GM21576 (cell line): ENCODE data around the gene UBAC1.
"Not testable (repeated sequence)": the region's sequence is repeated elsewhere in the genome, so short reads cannot be mapped to it uniquely, and the experiment has no call there.

ENCODE experiments used
- ATAC-seq: cut with Tn5 transposase; IDR thresholded peaks from one replicate; pipeline ENCODE4 v1.9.1; 2021; ENCODE audit warnings: mild to moderate bottlenecking, moderate library complexity; ENCODE audit not compliant: unreplicated experiment

The UBAC1 gene

GRCh38 chr9:135923508-135923907, 37.7 kb downstream of the UBAC1 start:
- no peak for ATAC-seq

- ATAC-seq, result no peak
Measured at GRCh38 chr9:135921749-135922310, 39.3 kb downstream of the UBAC1 start.

DNA sequence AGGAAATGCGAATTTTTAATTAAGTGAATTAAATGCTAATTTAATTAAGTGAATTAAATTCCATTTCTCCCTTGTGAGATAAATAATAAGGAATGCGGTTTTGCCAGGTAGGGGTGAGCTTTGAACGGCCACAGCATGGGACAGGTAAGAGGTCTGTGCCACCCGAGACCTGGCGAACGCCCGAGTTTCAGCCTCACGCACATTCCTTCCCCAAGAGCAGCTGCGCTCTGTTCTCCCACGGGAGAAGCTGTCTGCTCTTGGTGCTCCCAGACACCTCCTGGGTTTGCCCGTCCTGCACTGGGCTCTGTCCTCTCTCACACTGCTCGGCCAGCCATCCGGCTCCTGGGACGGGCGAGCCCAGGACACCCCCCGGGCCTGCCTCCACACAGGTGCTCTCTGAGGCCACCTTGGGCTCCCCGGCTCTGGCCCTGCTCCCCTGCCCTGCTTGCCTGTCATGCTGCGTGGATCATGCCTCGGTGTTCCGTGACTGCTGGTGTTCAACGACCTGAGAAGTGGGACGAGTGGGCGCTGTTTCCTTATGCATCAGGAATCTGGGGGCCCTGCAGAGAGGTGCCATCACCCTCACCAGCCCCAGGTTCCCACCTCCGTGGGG, 40.1 kb downstream of the UBAC1 start:
- no peak for ATAC-seq

DNA sequence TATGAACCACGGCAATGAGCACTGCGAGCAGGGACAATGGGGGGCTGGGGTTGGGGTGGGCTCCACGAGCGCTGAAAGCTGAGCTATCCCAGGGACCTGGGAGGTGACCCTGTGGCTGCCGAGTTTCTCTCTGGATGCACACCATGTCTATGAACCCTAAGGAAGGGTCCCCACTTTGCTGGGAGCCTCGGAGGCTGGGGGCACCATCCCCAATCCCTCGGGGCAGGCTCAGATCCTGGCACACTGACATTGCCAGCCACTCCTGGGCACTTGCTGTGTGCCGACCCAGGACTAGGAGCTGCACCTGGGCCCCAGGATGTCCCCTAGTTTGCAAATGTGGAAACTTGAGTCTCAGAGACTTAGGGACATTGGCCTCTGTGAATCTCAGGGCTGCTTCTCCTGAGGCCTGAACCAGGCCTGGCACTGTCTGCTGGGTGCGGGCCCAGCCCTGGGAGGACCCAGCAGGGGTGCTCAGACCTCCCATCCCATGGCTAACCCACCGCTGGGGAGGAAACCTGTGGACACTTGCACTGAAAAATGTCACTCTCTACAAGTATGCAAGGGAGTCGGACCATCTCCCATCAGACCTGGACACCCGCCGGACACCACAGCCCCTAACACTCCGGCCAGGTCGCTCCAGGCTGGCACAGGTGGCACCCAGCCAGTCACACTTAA, 40.8 kb downstream of the UBAC1 start:
- ATAC-seq, result no peak

- ATAC-seq, result no peak
Measured at GRCh38 chr9:135919318-135919890, 41.8 kb downstream of the UBAC1 start.

DNA sequence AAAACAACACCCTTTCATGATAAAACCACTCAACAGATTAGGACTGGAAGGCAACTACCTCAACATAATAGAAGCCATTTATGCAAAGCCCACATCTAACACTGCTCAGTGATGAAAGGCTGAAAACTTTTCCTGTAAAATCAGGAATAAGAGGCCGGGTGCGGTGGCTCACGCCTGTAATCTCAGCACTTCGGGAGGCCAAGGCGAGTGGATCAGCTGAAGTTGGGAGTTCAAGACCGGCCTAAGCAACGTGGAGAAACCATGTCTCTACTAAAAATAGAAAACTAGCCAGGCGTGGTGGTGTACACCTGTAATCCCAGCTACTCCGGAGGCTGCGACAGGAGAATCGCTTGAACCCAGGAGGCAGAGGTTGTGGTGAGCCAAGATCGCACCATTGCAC, 44.9 kb downstream of the UBAC1 start:
- ATAC-seq, result not testable (repeated sequence)

DNA sequence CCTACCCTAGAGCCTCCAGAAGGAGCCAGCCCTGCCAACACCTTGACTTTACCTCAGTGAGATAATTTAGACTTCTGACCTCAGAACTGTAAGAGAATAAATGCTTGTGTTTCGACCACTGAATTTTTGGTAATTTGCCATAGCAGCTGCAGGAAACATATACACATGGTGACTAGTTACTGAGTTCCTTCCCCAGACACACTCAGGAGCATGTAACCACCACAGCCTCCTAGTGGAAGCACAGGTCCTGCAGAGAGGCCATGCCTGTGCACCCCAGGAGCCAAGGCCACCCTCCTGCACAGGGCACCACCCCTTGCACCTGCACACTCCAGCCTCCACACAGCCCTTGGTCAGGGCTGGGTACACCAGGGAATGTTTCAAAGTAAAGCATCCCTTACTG, 46.3 kb downstream of the UBAC1 start:
- ATAC-seq, result no peak

GRCh38 chr9:135911233-135911632, 49.9 kb downstream of the UBAC1 start:
- ATAC-seq, result not testable (repeated sequence)

GRCh38 chr9:135910757-135911156, 50.4 kb downstream of the UBAC1 start:
- ATAC-seq, result no peak

DNA sequence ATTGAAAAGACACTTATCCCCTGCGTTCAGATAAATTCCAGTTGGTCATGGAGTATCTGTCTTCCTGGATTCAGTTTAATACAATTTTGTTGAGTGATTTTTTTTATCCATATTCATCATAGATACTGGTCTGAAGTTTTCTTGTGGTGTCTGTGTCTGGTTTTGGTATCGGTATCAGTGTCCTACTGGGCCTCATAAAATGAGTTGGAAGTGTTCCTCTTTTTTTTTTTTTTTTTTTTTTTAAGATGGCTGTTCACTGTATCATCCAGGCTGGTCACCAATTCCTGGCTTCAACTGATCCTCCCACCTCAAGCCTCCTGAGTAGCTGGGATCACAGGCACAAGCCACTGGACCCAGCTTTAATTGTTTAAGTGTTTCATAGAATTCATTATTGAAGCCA, 51.0 kb downstream of the UBAC1 start:
- ATAC-seq, result no peak

GRCh38 chr9:135909371-135909770, 51.8 kb downstream of the UBAC1 start:
- no peak for ATAC-seq

GRCh38 chr9:135908754-135909204, 52.4 kb downstream of the UBAC1 start:
- no peak for ATAC-seq

DNA sequence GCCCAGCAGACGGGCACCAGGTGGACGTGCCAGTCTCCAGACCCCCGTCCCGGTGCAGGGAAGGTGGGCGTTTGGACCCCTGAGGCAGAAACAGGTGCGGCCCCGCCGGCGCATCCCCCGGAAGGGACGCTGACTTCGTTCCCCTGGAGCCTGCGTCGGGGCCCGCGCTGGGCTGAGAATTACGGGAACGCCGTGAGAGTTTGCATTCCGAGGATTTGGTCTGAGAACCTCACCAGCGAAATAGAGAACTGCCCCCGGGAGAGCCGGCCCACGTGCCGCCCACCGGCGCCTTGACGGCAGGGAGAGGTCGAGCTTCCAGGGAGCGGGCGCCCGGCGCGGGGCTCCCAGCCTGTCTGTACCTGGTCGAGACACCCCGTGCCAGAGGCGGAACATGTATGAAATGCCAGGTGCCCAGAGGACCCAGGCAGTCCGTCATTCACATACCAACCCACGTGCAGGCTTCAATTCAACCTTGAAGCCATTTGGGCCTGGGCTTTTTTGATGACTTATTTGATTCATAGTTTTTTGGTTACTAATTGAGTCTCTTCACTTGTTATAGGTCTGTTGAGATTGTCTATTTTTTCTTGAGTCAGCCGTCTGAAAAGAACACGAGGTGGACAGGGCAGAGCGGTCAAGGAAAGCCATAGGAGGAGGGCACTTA, 53.0 kb downstream of the UBAC1 start:
- ATAC-seq, result no peak

DNA sequence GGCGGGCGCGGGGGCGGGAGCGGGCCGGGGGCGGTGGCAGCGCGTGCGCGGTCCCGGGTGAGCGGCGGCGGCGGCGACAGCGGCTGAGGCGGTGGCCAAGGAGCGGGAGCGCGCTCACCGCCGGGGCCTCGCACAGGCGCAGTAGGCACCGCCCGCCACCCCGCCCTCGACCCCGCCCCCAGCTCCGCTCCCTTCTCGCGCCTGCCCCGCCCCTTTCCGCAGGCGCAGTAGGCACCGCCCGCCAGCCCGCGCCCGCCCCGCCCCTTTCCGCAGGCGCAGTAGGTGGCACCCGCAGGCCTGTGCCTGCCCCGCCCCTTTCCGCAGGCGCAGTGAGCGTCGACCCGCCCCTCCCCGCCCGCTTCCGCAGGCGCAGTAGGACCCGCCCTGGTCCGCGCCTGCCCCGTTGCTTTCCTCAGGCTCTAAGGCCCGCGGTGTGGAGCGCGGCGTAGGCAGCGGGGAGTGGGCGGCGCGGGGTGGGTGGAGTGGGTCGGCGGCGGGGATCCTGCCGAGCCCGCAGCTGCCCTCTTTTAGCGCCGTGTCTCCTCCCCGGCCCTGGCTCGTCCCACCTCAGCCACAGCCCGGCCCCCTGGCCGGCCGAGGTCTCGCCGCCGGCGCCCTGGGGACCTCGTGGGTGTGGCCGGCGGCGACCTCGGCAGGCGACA, 53.6 kb downstream of the UBAC1 start, which contains the start of gene CAMSAP1:
TSS of gene CAMSAP1 (minus strand) at position 116 of the 662 bp plus-strand sequence. CDS start 387 bp downstream, outside the sequence.
- peak; percentile 72 for ATAC-seq

DNA sequence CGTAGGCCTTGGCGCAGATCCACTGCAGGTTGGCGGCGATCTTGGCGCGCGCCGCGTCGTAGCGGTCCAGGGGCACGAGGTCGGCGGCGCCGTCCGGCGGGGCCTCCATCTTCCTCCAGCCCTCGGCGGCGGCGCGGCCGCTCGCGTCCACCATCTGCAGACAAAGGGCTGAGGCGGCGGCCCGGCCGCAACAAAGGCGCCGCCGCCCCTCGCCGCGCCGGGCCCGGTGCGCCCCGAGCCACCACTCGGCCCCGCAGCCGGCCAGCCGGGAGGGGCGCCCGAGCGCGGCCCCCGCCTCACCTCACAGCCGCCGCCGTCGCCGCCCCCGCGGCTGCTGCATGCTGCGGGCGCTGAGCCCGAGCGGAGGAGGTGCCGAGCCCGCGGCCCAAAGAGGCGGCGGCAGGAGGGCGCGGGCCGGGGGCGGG, 54.2 kb downstream of the UBAC1 start:
- ATAC-seq, result peak; percentile 13

DNA sequence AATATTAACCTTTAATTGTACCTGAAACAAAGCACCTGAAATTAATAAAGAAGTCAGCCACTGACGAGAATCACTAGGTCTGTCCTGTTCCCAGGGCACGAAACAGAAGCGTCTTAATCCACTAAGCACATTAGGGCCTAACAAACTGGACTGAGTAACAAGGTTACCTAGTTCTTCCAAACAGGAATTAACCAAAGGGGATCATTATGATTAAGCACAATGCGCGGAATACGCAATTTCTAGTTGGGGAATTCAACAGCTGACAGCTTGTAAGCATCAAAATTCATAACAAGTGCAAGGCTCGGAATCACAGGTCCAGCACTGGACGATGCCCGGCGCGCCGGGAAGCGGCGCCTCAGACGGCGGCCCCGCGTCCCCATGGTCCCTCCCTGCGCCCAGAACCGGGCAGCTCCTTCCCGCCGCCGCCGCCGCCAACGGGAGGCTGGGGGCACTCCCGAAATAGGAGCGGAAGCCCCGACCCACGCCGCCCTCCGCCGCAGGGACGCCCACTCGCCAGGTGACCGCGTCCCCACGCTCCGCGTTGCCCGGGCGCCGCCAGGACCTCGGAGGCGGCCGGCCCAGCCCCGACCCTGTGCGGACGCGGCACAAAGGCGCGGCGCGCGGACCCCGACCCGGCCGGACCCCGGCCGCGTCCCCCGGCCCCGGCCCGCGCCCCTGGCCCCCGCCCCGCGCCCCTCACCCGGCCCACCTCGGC, 54.7 kb downstream of the UBAC1 start:
- peak; percentile 13 for ATAC-seq

DNA sequence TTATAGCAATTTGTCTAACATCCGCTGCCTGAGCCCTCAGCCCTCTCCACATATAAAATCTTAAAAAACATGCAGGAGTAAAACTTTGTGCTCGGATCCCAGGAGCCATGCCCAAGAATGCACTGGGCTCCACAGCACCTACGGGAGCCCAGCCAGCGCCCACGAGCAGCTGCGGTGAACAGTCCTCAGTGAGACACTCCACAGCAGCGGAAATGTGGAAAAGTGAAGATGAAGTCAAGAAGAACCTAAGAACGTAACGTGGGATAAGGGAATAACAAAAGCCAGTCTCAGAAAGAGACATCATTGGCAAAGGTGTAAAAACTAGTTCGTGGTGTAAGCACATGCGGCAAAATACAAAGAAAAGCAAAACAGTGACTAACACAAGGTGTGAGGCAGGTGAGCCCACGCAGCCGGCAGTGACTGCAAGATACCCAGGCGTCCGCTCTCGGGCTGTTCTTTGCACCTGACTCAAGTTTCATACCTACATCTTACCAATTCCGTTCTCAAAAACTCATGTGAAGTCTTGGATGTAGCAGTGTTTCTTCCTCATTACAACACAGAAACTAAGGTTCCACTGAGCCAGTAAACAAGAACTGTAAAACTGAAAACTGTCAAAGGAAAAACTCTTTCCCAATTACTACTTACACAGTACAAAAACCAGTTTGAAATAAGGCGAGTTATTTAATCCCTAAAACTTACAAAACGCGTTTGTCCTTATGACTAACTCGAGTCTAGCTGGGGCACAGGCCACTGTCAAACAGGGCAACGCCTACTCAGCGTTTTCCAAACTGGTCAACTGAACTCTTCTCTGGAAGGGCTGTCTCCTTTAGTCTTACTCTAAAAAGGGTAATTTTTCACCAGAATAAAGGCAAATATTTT, 55.6 kb downstream of the UBAC1 start:
- no peak for ATAC-seq

DNA sequence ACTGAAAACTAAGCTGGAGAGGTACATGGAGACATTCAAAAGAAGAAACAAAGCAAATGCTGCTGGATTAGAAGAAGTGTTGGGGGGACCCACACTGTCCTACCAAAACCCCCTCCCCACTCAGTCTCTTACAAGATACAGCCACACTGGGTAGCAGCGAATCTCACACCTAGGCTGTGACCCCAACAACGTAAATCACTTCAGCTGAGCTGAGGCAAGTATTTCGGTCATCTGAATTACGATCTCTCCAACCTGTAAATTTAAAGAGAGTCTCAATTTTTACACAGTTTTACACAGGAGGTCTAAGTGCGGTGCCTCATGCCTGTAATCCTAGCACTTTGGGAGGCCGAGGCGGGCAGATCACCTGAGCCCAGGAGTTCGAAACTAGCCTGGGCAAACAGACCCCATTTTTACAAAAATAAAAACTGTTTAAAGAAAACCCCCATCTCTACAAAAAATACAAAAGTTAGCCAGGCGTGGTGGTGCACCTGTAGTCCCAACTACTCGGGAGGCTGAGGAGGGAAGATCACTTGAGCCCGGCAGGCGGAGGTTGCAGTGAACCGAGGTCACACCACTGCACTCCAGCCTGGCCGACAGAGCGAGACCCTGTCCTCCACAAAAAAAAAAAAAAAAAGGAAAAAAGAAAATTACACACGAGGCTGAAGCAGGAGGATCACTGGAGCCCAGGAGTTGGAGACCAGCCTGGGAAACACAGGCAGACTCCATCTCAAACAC, 57.2 kb downstream of the UBAC1 start:
- ATAC-seq, result no peak

GRCh38 chr9:135903358-135903656, 57.9 kb downstream of the UBAC1 start:
- ATAC-seq, result no peak
